GM06990 (cell line): ENCODE measurements around the gene ITGB1BP1.

Experiments used
- DNase-seq: peaks from one replicate; pipeline ENCODE4 v3.0.0-alpha.2; 2011; ENCODE audit not compliant: insufficient read length; ENCODE audit errors: extremely low read depth
- H3K27me3 ChIP-seq: replicated peaks from 2 replicates; pipeline ENCODE4 v1.6.0; 2011; ENCODE audit warnings: low read length; ENCODE audit not compliant: control insufficient read depth, insufficient read depth
- H3K36me3 ChIP-seq: 2 replicates; pipeline ENCODE4 v1.5.1; 2011; ENCODE audit warnings: low read length; ENCODE audit not compliant: control insufficient read depth, insufficient read depth
- H3K4me3 ChIP-seq: replicated peaks from 2 replicates; pipeline ENCODE4 v1.5.1; 2011; ENCODE audit warnings: low read depth, mild to moderate bottlenecking, control low read depth, low read length
- TF ChIP-seq, protein P1 (sequence below): IDR thresholded peaks from 2 replicates; pipeline ENCODE4 v1.5.1; 2011; ENCODE audit warnings: low read length, control low read depth, mild to moderate bottlenecking, inconsistent platforms; ENCODE audit not compliant: insufficient read depth, poor library complexity, severe bottlenecking

Gene ITGB1BP1

DNA sequence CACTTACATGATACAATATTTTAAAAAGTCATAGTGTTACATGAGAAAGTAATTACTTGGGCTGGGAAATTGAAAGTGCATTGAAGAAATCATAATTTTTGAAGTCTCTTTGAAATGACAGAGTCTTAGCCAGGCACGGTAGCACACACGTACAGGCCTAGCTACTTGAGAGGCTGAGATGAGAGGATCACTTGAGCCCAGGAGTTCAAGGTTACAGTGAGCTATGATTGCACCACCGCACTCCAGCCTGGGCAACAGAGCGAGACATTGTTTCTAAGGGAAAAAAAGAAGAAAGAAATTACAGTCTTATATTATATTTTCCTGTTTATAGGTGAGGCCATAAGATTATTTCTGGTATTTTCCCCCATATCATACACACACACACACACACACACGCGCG lies 41.8 kb upstream of the ITGB1BP1 start:
- Histone ChIP-seq H3K36me3 (peaks cover 11% of the 10 kb centered on the region), H3K27me3 (no peaks in the 10 kb centered on the region), H3K4me3 (no peak overlapping the region)
- TF ChIP-seq, protein P1, sequence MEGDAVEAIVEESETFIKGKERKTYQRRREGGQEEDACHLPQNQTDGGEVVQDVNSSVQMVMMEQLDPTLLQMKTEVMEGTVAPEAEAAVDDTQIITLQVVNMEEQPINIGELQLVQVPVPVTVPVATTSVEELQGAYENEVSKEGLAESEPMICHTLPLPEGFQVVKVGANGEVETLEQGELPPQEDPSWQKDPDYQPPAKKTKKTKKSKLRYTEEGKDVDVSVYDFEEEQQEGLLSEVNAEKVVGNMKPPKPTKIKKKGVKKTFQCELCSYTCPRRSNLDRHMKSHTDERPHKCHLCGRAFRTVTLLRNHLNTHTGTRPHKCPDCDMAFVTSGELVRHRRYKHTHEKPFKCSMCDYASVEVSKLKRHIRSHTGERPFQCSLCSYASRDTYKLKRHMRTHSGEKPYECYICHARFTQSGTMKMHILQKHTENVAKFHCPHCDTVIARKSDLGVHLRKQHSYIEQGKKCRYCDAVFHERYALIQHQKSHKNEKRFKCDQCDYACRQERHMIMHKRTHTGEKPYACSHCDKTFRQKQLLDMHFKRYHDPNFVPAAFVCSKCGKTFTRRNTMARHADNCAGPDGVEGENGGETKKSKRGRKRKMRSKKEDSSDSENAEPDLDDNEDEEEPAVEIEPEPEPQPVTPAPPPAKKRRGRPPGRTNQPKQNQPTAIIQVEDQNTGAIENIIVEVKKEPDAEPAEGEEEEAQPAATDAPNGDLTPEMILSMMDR: no peak
- no peak for DNase-seq

DNA sequence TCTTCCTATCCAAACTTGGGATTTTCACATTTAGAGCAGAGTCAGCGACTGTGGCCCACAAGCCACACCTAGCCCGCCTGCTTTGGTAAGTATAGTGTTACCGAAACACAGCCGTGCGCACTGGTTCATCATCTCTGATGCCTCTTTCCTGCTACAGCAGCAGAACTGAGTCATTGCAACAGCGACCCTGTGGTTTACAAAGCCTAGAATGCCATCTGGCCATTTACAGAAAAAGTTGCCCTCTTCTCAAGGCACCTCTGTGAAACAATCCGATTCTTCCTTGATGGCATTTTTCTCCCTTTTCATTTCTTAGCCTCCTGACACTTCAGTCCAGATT lies 40.3 kb upstream of the ITGB1BP1 start:
- TF ChIP-seq, protein P1: no peak
- DNase-seq: no peak
- H3K27me3 ChIP-seq: no peaks in the 10 kb centered on the region
- H3K36me3 ChIP-seq: peaks cover 8% of the 10 kb centered on the region
- H3K4me3 ChIP-seq: no peak overlapping the region

DNA sequence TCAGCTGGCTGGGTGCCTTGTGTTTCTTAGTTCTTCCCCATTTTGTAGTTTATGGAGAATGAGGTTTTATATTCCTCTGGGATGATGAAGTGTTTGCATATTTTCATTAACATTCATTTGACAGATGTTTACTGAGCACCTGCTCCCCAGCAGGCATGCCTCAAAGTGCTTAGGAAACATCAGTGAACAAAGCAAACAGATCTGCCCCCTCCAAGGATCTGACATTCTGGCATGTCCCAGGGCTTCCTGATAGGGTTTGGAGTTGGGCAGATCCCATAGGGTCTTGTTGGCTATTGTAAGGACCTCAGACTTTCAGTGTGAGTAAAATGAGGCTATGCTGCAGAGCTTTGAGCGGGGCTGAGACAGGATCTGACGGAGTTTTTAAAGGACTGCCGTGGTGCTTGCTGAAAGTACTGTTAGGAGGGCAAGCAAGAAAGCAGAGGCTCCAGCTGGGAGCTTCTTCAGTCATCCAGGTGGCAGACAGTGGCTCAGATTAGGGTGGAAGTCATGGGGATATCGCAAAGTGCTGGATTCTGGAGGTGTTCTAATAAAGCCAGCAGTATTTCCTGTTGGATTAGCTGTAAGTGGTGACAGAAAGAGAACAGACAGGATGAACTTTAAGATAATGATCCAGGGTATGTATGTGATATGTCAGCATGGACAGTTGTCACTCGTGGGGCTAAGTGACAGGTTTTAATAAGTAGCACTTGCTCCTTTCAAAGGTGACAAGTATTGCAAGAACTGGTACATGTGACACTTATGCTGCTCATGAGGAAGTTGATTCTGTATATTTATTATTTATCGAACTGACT lies 39.8 kb upstream of the ITGB1BP1 start:
- H3K4me3 ChIP-seq: no peak overlapping the region
- H3K27me3 ChIP-seq: no peaks in the 10 kb centered on the region
- TF ChIP-seq, protein P1: no peak
- H3K36me3 ChIP-seq: peaks cover 7% of the 10 kb centered on the region
- no peak for DNase-seq

DNA sequence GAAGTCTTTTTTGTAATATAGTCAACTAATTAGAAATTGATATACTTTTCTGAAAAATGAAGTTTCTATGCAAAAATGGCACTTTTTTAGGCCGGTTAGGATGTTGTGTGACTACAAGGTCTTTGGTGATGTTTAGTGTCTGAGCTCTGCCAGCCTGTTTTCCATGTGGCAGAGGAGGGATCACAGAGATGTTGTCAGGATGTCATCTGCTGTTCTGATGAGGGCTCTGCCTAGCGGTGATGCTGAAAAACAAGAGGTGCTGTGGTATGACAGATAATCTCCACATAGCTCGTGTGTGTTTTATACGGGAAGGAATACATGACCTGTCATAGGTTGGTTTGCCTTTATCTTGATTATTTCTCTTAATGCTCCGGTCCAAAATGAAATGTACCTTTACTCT lies 39.0 kb upstream of the ITGB1BP1 start:
- TF ChIP-seq, protein P1: no peak
- Histone ChIP-seq H3K36me3 (peaks cover 4% of the 10 kb centered on the region), H3K4me3 (no peak overlapping the region), H3K27me3 (no peaks in the 10 kb centered on the region)
- DNase-seq: no peak

DNA sequence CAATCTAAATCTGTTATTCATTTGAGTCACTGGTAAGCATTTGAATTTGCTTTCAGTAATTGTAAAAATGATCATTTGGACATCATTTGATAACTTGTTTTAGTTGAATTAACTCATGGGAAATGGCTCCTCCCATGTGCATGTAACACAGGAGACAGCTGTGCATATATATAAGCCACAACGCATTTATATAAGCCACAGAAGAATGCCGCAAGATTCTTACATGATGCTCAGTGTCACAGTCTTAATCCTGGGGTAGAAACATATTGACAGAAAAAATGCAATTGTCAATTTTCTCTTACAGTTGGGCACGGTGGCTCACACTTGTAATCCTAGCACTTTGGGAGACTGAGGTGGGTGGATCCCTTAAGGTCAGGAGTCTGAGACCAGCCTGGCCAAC lies 37.8 kb upstream of the ITGB1BP1 start:
- DNase-seq: no peak
- Histone ChIP-seq H3K27me3 (no peaks in the 10 kb centered on the region), H3K36me3 (peaks cover 4% of the 10 kb centered on the region), H3K4me3 (no peak overlapping the region)
- TF ChIP-seq, protein P1: no peak
